SK-N-SH (cell line): Measurements from ENCODE around the gene UBE2Q1. TPM values are rescaled to one million over a fixed set of nuclear protein-coding genes. Genes with fewer than 3 reads are reported as not detected.

Experiments used
- CTCF ChIA-PET: fragments of 300-600, 350-600 bp; formaldehyde crosslinking; extraction: SDS; loops from one replicate; lab custom pipeline; 2021; lab: Yijun Ruan, JAX
- POLR2A ChIA-PET: fragments of 350-600 bp; sonication (Branson Sonifier 250); formaldehyde crosslinking; extraction: SDS; loops from one replicate; lab custom pipeline; 2020; ENCODE audit warnings: antibody characterized with exemption, inconsistent platforms; lab: Yijun Ruan, JAX
- DNase-seq: peaks from one replicate; pipeline ENCODE4 v3.0.0; 2012
- H2AFZ ChIP-seq: fragments of 200-600 bp; sonication (generic); 2 replicates; pipeline ENCODE4 v1.8.1; 2016; ENCODE audit warnings: antibody characterized with exemption, mild to moderate bottlenecking, low read depth
- H3F3A ChIP-seq: fragments of 200-600 bp; sonication (generic); replicated peaks from 2 replicates; pipeline ENCODE3; 2016; ENCODE audit warnings: antibody characterized with exemption, mild to moderate bottlenecking; ENCODE audit not compliant: insufficient read depth
- H3K27ac ChIP-seq, 2 experiments: fragments of 200-500 bp in 1 of 2; fragments of 200-600 bp in 1 of 2; sonication (Bioruptor generic) in 1 of 2; sonication (generic), shearing (Covaris generic) in 1 of 2; 2 replicates each; pipeline versions ENCODE4 v1.5.1 to v1.6.1; 2014 to 2016; ENCODE audit warnings: low read depth in 2 of 2, inconsistent platforms in 1 of 2, low read length in 1 of 2, mild to moderate bottlenecking in 1 of 2, mixed read lengths in 1 of 2
- H3K27me3 ChIP-seq: fragments of 200-600 bp; sonication (generic), shearing (Covaris generic); 2 replicates; pipeline ENCODE4 v1.6.1; 2016; ENCODE audit warnings: mixed run types; ENCODE audit not compliant: insufficient read depth
- H3K36me3 ChIP-seq, 2 experiments: fragments of 200-500 bp in 1 of 2; fragments of 200-600 bp in 1 of 2; sonication (Bioruptor generic) in 1 of 2; sonication (generic) in 1 of 2; replicated peaks in 1 of 2; 2 replicates each; pipeline versions ENCODE3 to v1.5.1; 2014 to 2016; ENCODE audit warnings: low read length in 1 of 2, mild to moderate bottlenecking in 1 of 2; ENCODE audit not compliant: insufficient read depth in 2 of 2, control insufficient read depth in 1 of 2
- H3K4me1 ChIP-seq, 2 experiments: fragments of 200-500 bp in 1 of 2; fragments of 200-600 bp in 1 of 2; sonication (Bioruptor generic) in 1 of 2; sonication (generic), shearing (Covaris generic) in 1 of 2; 2 replicates each; pipeline versions ENCODE4 v1.5.1 to v1.6.1; 2014 to 2016; ENCODE audit warnings: low read depth in 1 of 2, low read length in 1 of 2, mixed run types in 1 of 2; ENCODE audit not compliant: insufficient read depth in 2 of 2, control insufficient read depth in 1 of 2
- H3K4me2 ChIP-seq: fragments of 200-600 bp; sonication (generic), shearing (Covaris generic); 2 replicates; pipeline ENCODE4 v1.6.1; 2017; ENCODE audit warnings: mixed run types
- H3K4me3 ChIP-seq, 2 experiments: fragments of 200-500 bp in 1 of 2; fragments of 200-600 bp in 1 of 2; sonication (Bioruptor generic) in 1 of 2; sonication (generic), shearing (Covaris generic) in 1 of 2; 2 replicates each; pipeline versions ENCODE4 v1.5.1 to v1.8.1; 2014 to 2016; ENCODE audit warnings: low read depth in 2 of 2, inconsistent platforms in 1 of 2, low read length in 1 of 2, mild to moderate bottlenecking in 1 of 2, mixed read lengths in 1 of 2, moderate library complexity in 1 of 2
- H3K79me2 ChIP-seq: fragments of 200-600 bp; sonication (generic); 2 replicates; pipeline ENCODE4 v1.8.1; 2017; ENCODE audit warnings: mild to moderate bottlenecking; ENCODE audit not compliant: insufficient read depth
- H3K9ac ChIP-seq: fragments of 200-600 bp; sonication (generic); 2 replicates; pipeline ENCODE4 v1.6.1; 2017; ENCODE audit warnings: mixed run types
- H3K9me2 ChIP-seq: fragments of 200-600 bp; sonication (generic); 2 replicates; pipeline ENCODE4 v1.6.1; 2017; ENCODE audit warnings: mixed run types
- H3K9me3 ChIP-seq: fragments of 200-600 bp; sonication (generic); 2 replicates; pipeline ENCODE4 v1.6.1; 2017; ENCODE audit warnings: mixed run types, mild to moderate bottlenecking, moderate library complexity
- H4K20me1 ChIP-seq: fragments of 200-600 bp; sonication (generic); 2 replicates; pipeline ENCODE4 v1.6.1; 2017; ENCODE audit warnings: mild to moderate bottlenecking, mixed run types; ENCODE audit not compliant: insufficient read depth
- EP300 ChIP-seq, 2 experiments: IDR thresholded peaks; 2 replicates each; pipeline versions ENCODE4 v1.4.0 to v1.6.1; 2012; ENCODE audit warnings: borderline replicate concordance in 1 of 2, low read depth in 1 of 2, low read length in 1 of 2
- FOSL2 ChIP-seq: IDR thresholded peaks from 2 replicates; pipeline ENCODE4 v1.4.0; 2012; ENCODE audit warnings: low read depth, mild to moderate bottlenecking, moderate library complexity, borderline replicate concordance
- GABPA ChIP-seq: IDR thresholded peaks from 2 replicates; pipeline ENCODE4 v1.4.0; 2012; ENCODE audit warnings: low read depth, mild to moderate bottlenecking
- GATA2 ChIP-seq: sonication (generic); formaldehyde crosslinking; IDR thresholded peaks from 2 replicates; pipeline ENCODE4 v1.5.0; 2020; ENCODE audit warnings: mild to moderate bottlenecking, missing genetic modification reagents
- MEF2A ChIP-seq: IDR thresholded peaks from 2 replicates; pipeline ENCODE4 v1.4.0; 2012; ENCODE audit warnings: low read depth, borderline replicate concordance
- POLR2AphosphoS5 ChIP-seq: IDR thresholded peaks from 2 replicates; pipeline ENCODE4 v1.6.1; 2012; ENCODE audit warnings: low read depth, low read length
- RAD21 ChIP-seq: IDR thresholded peaks from 2 replicates; pipeline ENCODE4 v1.6.1; 2012; ENCODE audit warnings: mild to moderate bottlenecking, low read length
- RCOR1 ChIP-seq: fragments of 150-350 bp; IDR thresholded peaks from 2 replicates; pipeline ENCODE4 v1.6.1; 2017; ENCODE audit warnings: antibody characterized with exemption, low read length
- SIN3A ChIP-seq: IDR thresholded peaks from 2 replicates; pipeline ENCODE4 v1.6.1; 2012; ENCODE audit warnings: low read depth, mild to moderate bottlenecking, low read length, moderate library complexity, borderline replicate concordance
- TAF1 ChIP-seq: IDR thresholded peaks from 2 replicates; pipeline ENCODE4 v1.6.1; 2012; ENCODE audit warnings: low read depth, mild to moderate bottlenecking, low read length, moderate library complexity, borderline replicate concordance
- YY1 ChIP-seq: IDR thresholded peaks from 2 replicates; pipeline ENCODE4 v1.4.0; 2012; ENCODE audit warnings: low read depth, mild to moderate bottlenecking
- WGBS: methylation state at CpG from one replicate; pipeline ENCODE4 v1.1.6; 2017; ENCODE audit warnings: low lambda C conversion rate; 5-methylcytosine and 5-hydroxymethylcytosine counted together
- polyA plus RNA-seq, 3 experiments: library from polyadenylated mRNA; depleted of rRNA; stranded (reverse); fragments of >200 nt; gene quantifications; 2 replicates each; pipeline ENCODE4 v1.2.3, GENCODE V29; 2012
- TF ChIP-seq, protein P1 (sequence below): IDR thresholded peaks from 2 replicates; pipeline ENCODE4 v1.6.1; 2012; ENCODE audit warnings: mild to moderate bottlenecking, low read depth, low read length, moderate library complexity
- TF ChIP-seq, protein P2 (sequence below): fragments of 200-600 bp; sonication (generic); IDR thresholded peaks from 2 replicates; pipeline ENCODE4 v1.6.1; 2017; ENCODE audit warnings: antibody characterized with exemption, mild to moderate bottlenecking, moderate library complexity
- TF ChIP-seq, protein P3 (sequence below): IDR thresholded peaks from 2 replicates; pipeline ENCODE4 v1.4.0; 2012; ENCODE audit warnings: low read depth, borderline replicate concordance

UBE2Q1 gene
- polyA plus RNA-seq, 1 of the 3 experiments (the other 2 are of a cell fraction): 12.5 TPM

DNA sequence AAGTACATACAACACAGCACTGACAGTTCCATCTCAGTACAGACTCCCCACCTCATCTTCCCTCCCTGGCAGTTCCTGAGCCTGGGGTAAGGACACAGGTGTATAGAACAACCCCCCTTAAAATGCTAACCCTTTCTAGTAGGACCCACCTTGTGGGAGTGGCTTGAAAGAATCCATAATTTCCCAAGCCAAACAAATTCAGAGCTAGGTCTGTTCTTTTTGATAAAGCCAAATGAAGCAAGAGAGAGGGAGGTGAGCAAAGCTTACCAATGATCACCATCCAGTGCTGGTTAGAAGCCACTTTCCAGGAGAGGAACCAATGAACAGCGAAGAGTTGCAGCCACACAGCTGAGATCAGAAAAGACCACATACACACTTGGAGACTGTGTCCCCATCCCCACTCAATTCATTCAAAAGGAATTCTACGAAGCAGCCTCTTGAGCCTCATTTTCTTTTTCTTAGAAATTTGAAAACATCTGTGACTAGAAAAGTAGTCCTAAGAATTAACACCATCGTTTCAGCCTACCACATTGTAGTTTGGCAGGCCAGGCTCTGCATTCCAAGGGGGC, 9.2 kb downstream of the UBE2Q1 start:
- Histone ChIP-seq H3K9ac (no peak overlapping the region), H3K9me3 (no peaks in the 10 kb centered on the region), H3K79me2 (peaks cover under 1% of the 10 kb centered on the region; the same call in 1 of the 2 replicates), H2AFZ (no peak overlapping the region), H3K36me3 (peaks cover 22 to 60% of the 10 kb centered on the region in 2 experiments), H3K27ac (no peak overlapping the region; a peak in 1 of 4 replicates), H3F3A (peaks cover 18% of the 10 kb centered on the region), H3K27me3 (no peaks in the 10 kb centered on the region), H3K9me2 (no peaks in the 10 kb centered on the region), H4K20me1 (no peaks in the 10 kb centered on the region), H3K4me2 (no peak overlapping the region), H3K4me1 (peaks cover 0 to 22% of the 10 kb centered on the region in 2 experiments; a peak in 1 of 4 replicates), H3K4me3 (no peak overlapping the region)
- DNase-seq: no peak
- ChIA-PET CTCF (interaction anchor here (1.2 to 7.4 kb wide), 3 partner anchors 14 to 67 kb away, joined by 3 to 187 read pairs (median 4); no protein-coding TSS in a partner anchor), POLR2A (interaction anchor here (0.7 kb wide), 1 partner anchor 271 kb away, joined by 3 read pairs; no protein-coding TSS in a partner anchor)
- TF ChIP-seq FOSL2 (no peak), RAD21 (no peak), SIN3A (no peak), RCOR1 (no peak), MEF2A (no peak), GABPA (no peak)
- TF ChIP-seq, protein P1, sequence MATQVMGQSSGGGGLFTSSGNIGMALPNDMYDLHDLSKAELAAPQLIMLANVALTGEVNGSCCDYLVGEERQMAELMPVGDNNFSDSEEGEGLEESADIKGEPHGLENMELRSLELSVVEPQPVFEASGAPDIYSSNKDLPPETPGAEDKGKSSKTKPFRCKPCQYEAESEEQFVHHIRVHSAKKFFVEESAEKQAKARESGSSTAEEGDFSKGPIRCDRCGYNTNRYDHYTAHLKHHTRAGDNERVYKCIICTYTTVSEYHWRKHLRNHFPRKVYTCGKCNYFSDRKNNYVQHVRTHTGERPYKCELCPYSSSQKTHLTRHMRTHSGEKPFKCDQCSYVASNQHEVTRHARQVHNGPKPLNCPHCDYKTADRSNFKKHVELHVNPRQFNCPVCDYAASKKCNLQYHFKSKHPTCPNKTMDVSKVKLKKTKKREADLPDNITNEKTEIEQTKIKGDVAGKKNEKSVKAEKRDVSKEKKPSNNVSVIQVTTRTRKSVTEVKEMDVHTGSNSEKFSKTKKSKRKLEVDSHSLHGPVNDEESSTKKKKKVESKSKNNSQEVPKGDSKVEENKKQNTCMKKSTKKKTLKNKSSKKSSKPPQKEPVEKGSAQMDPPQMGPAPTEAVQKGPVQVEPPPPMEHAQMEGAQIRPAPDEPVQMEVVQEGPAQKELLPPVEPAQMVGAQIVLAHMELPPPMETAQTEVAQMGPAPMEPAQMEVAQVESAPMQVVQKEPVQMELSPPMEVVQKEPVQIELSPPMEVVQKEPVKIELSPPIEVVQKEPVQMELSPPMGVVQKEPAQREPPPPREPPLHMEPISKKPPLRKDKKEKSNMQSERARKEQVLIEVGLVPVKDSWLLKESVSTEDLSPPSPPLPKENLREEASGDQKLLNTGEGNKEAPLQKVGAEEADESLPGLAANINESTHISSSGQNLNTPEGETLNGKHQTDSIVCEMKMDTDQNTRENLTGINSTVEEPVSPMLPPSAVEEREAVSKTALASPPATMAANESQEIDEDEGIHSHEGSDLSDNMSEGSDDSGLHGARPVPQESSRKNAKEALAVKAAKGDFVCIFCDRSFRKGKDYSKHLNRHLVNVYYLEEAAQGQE: no peak
- TF ChIP-seq, protein P2, sequence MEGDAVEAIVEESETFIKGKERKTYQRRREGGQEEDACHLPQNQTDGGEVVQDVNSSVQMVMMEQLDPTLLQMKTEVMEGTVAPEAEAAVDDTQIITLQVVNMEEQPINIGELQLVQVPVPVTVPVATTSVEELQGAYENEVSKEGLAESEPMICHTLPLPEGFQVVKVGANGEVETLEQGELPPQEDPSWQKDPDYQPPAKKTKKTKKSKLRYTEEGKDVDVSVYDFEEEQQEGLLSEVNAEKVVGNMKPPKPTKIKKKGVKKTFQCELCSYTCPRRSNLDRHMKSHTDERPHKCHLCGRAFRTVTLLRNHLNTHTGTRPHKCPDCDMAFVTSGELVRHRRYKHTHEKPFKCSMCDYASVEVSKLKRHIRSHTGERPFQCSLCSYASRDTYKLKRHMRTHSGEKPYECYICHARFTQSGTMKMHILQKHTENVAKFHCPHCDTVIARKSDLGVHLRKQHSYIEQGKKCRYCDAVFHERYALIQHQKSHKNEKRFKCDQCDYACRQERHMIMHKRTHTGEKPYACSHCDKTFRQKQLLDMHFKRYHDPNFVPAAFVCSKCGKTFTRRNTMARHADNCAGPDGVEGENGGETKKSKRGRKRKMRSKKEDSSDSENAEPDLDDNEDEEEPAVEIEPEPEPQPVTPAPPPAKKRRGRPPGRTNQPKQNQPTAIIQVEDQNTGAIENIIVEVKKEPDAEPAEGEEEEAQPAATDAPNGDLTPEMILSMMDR: no peak
- WGBS: 90% methylated on average over 3 of the region's 3 CpGs

DNA sequence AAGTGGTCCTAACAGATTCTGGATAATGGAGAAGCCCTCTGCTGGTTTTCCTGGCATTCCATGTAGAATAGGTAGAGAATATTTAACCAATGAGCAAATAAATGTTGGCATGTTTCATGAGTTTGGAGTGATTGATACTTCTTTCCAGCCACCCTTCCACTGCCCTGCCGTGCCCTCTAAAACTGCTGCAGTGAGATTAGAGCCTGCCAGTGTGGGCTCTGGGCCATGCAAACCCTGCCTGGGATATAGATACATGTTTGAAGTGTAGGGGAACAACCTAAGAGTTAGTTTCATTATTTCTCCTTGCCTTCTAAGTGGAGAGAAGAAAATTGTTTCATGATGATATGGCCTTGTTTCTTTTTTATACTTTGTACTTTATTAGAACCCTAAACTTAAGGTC, 10.4 kb downstream of the UBE2Q1 start:
- no peaks in the 10 kb centered on the region for H3K79me2 ChIP-seq
- H4K20me1 ChIP-seq: no peaks in the 10 kb centered on the region
- H3K4me3 ChIP-seq: no peak overlapping the region
- 87% methylated on average over 1 of the region's 1 CpG for WGBS
- CTCF ChIA-PET: interaction anchor here (0.5 to 7.4 kb wide), 8 partner anchors 7 to 330 kb away, joined by 3 to 187 read pairs (median 11); no protein-coding TSS in a partner anchor
- POLR2A ChIA-PET: no interaction called here
- no peaks in the 10 kb centered on the region for H3K9me3 ChIP-seq
- H3K9ac ChIP-seq: no peak overlapping the region
- H2AFZ ChIP-seq: no peak overlapping the region
- H3K9me2 ChIP-seq: no peaks in the 10 kb centered on the region
- H3F3A ChIP-seq: peaks cover 18% of the 10 kb centered on the region
- no peaks in the 10 kb centered on the region for H3K27me3 ChIP-seq
- peaks cover 13 to 47% of the 10 kb centered on the region in 2 experiments for H3K36me3 ChIP-seq
- DNase-seq: no peak
- H3K27ac ChIP-seq: peak overlapping the region in 1 of 2 experiments; percentile 78; a peak in 2 of 4 replicates
- H3K4me2 ChIP-seq: no peak overlapping the region
- H3K4me1 ChIP-seq: peaks cover 0 to 22% of the 10 kb centered on the region in 2 experiments; a peak in 1 of 4 replicates
- TF ChIP-seq POLR2AphosphoS5: no peak
- TF ChIP-seq, protein P3, sequence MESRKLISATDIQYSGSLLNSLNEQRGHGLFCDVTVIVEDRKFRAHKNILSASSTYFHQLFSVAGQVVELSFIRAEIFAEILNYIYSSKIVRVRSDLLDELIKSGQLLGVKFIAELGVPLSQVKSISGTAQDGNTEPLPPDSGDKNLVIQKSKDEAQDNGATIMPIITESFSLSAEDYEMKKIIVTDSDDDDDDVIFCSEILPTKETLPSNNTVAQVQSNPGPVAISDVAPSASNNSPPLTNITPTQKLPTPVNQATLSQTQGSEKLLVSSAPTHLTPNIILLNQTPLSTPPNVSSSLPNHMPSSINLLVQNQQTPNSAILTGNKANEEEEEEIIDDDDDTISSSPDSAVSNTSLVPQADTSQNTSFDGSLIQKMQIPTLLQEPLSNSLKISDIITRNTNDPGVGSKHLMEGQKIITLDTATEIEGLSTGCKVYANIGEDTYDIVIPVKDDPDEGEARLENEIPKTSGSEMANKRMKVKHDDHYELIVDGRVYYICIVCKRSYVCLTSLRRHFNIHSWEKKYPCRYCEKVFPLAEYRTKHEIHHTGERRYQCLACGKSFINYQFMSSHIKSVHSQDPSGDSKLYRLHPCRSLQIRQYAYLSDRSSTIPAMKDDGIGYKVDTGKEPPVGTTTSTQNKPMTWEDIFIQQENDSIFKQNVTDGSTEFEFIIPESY: no peak
- TF ChIP-seq SIN3A: no peak
- no peak for TF ChIP-seq GATA2
- TF ChIP-seq EP300 (IDR thresholded peaks at IDR 0.05; ENCODE audit: borderline replicate concordance in 1 of 2, low read depth in 1 of 2, low read length in 1 of 2): no peak
- TF ChIP-seq, protein P1: no peak
- TF ChIP-seq GABPA: no peak
- no peak for TF ChIP-seq TAF1
- TF ChIP-seq YY1: no peak
